ENCODE data around the gene DYTN. TPM values are rescaled to one million over a fixed set of nuclear protein-coding genes. Genes with fewer than 3 reads are reported as not detected.

The DYTN gene
- total RNA-seq, 1 experiment from 2014 or later, result not detected

DNA sequence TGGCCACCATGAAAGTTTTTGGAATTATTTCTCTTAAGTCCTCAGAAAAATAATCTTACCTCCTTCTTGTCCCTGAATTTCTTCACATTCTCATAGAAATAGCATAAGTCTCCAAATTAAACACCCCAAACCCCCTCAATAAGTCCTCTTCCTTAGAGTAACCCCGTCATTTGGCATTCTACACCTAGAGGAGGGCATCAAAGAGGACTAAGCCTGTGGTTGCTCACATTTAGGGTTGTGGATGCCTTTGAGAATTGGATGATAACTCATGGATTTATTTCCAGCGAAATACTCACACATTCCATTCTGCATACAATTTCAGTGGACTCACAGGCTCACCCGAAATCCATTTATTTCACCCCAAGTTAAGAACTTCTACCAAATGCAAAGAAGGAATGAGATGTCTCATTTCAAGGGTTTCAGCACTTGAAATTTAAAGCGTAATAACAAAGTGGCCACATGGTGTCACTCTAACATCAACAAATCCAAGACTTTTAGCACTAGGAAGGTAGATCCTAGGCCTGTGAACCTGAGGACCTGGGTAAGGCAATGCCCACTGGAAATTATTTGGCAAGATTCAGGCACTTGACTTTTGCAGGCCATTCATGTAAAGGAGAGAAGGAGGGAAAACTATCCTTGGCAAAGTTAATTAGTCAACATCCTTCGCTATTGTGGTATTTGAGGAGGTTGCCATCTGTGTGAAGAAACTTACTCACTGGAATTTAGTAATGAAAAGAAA, 24.6 kb downstream of the DYTN start:
- Mint-ChIP-seq H3K9me3 (no peaks in the 10 kb centered on the region), H3K27ac (no peak overlapping the region), H3K4me3 (no peak overlapping the region), H3K36me3 (no peaks in the 10 kb centered on the region), H3K27me3 (ENCODE audit: low read depth) (no peaks in the 10 kb centered on the region), H3K4me1 (no peaks in the 10 kb centered on the region)
- TF ChIP-seq, protein P1, sequence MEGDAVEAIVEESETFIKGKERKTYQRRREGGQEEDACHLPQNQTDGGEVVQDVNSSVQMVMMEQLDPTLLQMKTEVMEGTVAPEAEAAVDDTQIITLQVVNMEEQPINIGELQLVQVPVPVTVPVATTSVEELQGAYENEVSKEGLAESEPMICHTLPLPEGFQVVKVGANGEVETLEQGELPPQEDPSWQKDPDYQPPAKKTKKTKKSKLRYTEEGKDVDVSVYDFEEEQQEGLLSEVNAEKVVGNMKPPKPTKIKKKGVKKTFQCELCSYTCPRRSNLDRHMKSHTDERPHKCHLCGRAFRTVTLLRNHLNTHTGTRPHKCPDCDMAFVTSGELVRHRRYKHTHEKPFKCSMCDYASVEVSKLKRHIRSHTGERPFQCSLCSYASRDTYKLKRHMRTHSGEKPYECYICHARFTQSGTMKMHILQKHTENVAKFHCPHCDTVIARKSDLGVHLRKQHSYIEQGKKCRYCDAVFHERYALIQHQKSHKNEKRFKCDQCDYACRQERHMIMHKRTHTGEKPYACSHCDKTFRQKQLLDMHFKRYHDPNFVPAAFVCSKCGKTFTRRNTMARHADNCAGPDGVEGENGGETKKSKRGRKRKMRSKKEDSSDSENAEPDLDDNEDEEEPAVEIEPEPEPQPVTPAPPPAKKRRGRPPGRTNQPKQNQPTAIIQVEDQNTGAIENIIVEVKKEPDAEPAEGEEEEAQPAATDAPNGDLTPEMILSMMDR (IDR thresholded peaks at IDR 0.05), result peak; percentile 55
- TF ChIP-seq, protein P2, sequence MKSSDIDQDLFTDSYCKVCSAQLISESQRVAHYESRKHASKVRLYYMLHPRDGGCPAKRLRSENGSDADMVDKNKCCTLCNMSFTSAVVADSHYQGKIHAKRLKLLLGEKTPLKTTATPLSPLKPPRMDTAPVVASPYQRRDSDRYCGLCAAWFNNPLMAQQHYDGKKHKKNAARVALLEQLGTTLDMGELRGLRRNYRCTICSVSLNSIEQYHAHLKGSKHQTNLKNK (CRISPR knock-in tag; IDR thresholded peaks at IDR 0.05), result no peak
- no peak for TF ChIP-seq ZNF138 (CRISPR knock-in tag; conservative IDR thresholded peaks at IDR 0.05)
- ChIA-PET CTCF (no interaction called here), POLR2A (no interaction called here)
- DNase-seq (ENCODE audit: low spot score) (no peak), ATAC-seq (peak; percentile 86)

DNA sequence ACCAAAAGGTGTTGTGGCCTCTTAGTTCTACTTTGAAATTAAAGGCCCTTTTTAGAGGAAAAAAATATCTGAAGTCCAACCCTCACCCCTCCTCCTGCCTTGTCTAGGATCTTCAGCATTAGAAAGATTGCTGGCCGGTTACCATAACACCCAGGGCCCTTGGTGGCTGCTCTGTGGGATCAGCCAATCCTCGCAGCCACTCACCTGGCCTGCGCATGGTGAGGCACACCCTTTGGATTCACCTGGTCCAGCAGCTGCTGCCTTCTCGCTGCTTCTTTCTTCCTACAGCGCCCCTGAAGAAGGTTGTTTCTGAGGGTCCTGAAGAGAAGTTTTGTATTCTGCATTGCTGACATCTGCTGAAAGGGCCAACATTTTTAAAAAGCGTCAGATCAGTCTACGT, 25.2 kb downstream of the DYTN start:
- DNase-seq (ENCODE audit: low spot score) (no peak), ATAC-seq (peak; percentile 77)
- no peak overlapping the region for H3K4me3 Mint-ChIP-seq
- POLR2A ChIA-PET, result no interaction called here
- H3K4me1 Mint-ChIP-seq, result no peaks in the 10 kb centered on the region
- H3K9me3 Mint-ChIP-seq, result no peaks in the 10 kb centered on the region
- no peak overlapping the region for H3K27ac Mint-ChIP-seq
- no peak for TF ChIP-seq OVOL2 (CRISPR knock-in tag; IDR thresholded peaks at IDR 0.05; ENCODE audit: borderline replicate concordance)
- TF ChIP-seq, protein P3, sequence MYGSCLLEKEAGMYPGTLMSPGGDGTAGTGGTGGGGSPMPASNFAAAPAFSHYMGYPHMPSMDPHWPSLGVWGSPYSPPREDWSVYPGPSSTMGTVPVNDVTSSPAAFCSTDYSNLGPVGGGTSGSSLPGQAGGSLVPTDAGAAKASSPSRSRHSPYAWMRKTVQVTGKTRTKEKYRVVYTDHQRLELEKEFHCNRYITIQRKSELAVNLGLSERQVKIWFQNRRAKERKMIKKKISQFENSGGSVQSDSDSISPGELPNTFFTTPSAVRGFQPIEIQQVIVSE (CRISPR knock-in tag; IDR thresholded peaks at IDR 0.05; ENCODE audit: borderline replicate concordance), result no peak
- no peak for TF ChIP-seq NR1H2 (CRISPR knock-in tag; IDR thresholded peaks at IDR 0.05)
- TF ChIP-seq EMX1 (CRISPR knock-in tag; IDR thresholded peaks at IDR 0.05), result no peak
- no peak for TF ChIP-seq CBFB (CRISPR knock-in tag; IDR thresholded peaks at IDR 0.05; ENCODE audit: low read depth)
- CTCF ChIA-PET, result no interaction called here
- no peaks in the 10 kb centered on the region for H3K36me3 Mint-ChIP-seq
- H3K27me3 Mint-ChIP-seq (ENCODE audit: low read depth), result no peaks in the 10 kb centered on the region

DNA sequence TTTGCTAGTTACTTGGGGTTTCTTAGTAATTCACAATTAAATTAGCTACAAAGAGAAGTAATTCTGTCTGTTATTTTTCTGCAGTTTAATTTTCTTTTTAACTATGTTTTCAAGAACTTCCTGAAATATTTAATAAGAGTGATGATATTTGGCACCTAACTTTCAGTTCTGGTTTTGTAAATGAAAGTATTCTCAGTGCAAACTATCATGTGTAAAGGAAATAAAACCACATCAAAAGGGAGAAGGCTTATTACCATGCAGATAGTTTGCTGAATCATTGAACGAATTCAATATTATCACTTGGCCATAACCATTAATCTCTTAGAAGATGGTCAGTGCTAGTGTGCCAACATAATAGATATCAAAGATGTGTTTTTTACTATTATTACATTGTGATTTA, 29.2 kb downstream of the DYTN start:
- H3K36me3 Mint-ChIP-seq, result no peaks in the 10 kb centered on the region
- no peaks in the 10 kb centered on the region for H3K4me1 Mint-ChIP-seq
- ChIA-PET CTCF (no interaction called here), POLR2A (no interaction called here)
- no peaks in the 10 kb centered on the region for H3K27me3 Mint-ChIP-seq (ENCODE audit: low read depth)
- H3K9me3 Mint-ChIP-seq, result no peaks in the 10 kb centered on the region
- no peak overlapping the region for H3K4me3 Mint-ChIP-seq
- no peak overlapping the region for H3K27ac Mint-ChIP-seq
- no peak for ATAC-seq
- DNase-seq (ENCODE audit: low spot score), result no peak
- TF ChIP-seq TEAD4 (CRISPR knock-in tag; IDR thresholded peaks at IDR 0.05) (no peak), ELF4 (CRISPR knock-in tag; IDR thresholded peaks at IDR 0.05; ENCODE audit: low read depth) (no peak), SP1 (CRISPR knock-in tag; conservative IDR thresholded peaks at IDR 0.05) (no peak), IRF2 (CRISPR knock-in tag; IDR thresholded peaks at IDR 0.05; ENCODE audit: borderline replicate concordance, low read depth) (no peak)
- TF ChIP-seq, protein P4, sequence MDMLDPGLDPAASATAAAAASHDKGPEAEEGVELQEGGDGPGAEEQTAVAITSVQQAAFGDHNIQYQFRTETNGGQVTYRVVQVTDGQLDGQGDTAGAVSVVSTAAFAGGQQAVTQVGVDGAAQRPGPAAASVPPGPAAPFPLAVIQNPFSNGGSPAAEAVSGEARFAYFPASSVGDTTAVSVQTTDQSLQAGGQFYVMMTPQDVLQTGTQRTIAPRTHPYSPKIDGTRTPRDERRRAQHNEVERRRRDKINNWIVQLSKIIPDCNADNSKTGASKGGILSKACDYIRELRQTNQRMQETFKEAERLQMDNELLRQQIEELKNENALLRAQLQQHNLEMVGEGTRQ (CRISPR knock-in tag; IDR thresholded peaks at IDR 0.05), result no peak
- TF ChIP-seq, protein P5, sequence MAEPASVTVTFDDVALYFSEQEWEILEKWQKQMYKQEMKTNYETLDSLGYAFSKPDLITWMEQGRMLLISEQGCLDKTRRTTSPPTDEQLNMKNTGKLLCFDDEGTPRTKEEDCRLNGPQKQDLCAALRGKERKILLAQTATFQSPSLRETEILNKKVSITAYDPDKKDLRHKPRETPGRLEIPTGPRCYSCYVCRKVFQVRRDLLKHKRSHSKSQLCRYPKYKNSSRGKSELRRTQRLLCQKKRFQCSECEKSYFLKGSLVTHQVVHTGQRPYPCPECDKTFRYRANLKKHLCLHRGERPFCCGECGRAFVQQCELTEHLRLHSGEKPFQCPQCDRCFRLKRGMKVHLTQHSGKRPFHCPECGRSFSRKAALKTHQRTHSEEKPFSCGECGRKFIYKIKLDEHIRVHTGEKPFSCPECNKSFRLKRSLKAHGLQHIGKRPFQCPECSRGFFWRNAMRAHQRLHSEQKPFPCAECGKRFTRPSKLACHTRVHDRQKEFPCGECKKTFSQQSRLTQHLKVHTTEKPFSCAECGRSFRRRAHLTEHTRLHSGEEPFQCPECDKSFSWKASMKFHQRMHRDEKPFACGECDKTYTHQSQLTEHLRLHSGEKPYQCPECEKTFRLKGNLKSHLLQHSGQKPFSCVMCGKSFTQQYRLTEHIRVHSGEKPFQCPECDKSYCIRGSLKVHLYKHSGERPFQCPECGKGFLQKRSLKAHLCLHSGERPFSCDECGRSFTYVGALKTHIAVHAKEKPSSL (CRISPR knock-in tag; conservative IDR thresholded peaks at IDR 0.05), result no peak
- TF ChIP-seq, protein P6, sequence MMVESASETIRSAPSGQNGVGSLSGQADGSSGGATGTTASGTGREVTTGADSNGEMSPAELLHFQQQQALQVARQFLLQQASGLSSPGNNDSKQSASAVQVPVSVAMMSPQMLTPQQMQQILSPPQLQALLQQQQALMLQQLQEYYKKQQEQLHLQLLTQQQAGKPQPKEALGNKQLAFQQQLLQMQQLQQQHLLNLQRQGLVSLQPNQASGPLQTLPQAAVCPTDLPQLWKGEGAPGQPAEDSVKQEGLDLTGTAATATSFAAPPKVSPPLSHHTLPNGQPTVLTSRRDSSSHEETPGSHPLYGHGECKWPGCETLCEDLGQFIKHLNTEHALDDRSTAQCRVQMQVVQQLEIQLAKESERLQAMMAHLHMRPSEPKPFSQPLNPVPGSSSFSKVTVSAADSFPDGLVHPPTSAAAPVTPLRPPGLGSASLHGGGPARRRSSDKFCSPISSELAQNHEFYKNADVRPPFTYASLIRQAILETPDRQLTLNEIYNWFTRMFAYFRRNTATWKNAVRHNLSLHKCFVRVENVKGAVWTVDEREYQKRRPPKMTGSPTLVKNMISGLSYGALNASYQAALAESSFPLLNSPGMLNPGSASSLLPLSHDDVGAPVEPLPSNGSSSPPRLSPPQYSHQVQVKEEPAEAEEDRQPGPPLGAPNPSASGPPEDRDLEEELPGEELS (CRISPR knock-in tag; IDR thresholded peaks at IDR 0.05), result no peak
- TF ChIP-seq, protein P7, sequence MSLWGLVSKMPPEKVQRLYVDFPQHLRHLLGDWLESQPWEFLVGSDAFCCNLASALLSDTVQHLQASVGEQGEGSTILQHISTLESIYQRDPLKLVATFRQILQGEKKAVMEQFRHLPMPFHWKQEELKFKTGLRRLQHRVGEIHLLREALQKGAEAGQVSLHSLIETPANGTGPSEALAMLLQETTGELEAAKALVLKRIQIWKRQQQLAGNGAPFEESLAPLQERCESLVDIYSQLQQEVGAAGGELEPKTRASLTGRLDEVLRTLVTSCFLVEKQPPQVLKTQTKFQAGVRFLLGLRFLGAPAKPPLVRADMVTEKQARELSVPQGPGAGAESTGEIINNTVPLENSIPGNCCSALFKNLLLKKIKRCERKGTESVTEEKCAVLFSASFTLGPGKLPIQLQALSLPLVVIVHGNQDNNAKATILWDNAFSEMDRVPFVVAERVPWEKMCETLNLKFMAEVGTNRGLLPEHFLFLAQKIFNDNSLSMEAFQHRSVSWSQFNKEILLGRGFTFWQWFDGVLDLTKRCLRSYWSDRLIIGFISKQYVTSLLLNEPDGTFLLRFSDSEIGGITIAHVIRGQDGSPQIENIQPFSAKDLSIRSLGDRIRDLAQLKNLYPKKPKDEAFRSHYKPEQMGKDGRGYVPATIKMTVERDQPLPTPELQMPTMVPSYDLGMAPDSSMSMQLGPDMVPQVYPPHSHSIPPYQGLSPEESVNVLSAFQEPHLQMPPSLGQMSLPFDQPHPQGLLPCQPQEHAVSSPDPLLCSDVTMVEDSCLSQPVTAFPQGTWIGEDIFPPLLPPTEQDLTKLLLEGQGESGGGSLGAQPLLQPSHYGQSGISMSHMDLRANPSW (CRISPR knock-in tag; conservative IDR thresholded peaks at IDR 0.05; ENCODE audit: low read depth), result no peak
